Measurements from ENCODE around the gene ABCB8.

Gene ABCB8

DNA sequence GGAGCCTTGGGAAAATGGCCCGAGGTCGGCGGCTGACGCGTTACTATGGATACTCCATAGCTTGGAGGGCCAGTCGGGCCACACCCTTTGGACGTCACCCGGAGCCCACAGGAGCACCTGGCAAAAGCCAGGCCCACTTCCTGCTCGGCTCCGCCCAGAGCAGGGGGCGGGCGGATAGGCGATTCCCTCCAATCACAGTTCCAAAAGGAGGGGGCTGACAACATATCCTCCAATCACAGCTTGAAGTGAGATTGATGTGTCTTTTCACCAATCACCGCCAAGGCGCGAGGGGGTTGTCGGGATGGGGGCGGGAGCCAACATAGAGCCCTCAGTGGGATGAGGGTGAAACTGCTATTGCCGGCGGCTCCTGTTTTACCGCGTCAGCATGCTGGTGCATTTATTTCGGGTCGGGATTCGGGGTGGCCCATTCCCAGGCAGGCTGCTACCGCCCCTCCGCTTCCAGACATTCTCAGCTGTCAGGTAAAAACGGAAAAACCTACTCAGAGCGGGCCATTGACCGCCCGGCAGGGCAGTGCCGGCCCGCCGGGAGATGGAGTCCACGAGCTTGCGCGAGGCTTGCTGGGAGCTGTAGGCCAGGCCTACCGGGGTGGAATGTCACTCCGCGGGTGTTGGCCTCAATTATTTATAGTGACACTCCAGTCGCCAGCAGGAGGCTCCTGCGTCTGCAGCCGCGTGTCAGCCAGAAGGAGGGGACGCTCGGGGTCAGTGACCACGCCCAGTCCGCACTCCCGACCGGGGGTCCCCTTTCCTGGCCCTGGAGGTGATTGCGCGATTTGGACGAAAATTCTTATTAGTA lies at the start of gene ABCB8:
TSS of gene ABCB8 (plus strand) at position 320 of the 817 bp plus-strand sequence. CDS start at position 386, 66 bp downstream.
- Histone ChIP-seq H3K36me3 (replicated peaks) (peaks cover 3% of the 10 kb centered on the region; the same call in 1 of the 2 replicates), H3K4me3 (peak within 1 kb of the TSS; percentile 96), H3K27me3 (ENCODE audit: low read depth) (no peaks in the 10 kb centered on the region), H3K9me3 (no peaks in the 10 kb centered on the region), H3K4me1 (peaks cover 20% of the 10 kb centered on the region)
- in situ Hi-C loops (cut with MboI; ENCODE audit: low sequenced_read_pairs): no loop called here
- peak; percentile 97 to 99 for DNase-seq (ENCODE audit: low spot score in 2 of 2)

DNA sequence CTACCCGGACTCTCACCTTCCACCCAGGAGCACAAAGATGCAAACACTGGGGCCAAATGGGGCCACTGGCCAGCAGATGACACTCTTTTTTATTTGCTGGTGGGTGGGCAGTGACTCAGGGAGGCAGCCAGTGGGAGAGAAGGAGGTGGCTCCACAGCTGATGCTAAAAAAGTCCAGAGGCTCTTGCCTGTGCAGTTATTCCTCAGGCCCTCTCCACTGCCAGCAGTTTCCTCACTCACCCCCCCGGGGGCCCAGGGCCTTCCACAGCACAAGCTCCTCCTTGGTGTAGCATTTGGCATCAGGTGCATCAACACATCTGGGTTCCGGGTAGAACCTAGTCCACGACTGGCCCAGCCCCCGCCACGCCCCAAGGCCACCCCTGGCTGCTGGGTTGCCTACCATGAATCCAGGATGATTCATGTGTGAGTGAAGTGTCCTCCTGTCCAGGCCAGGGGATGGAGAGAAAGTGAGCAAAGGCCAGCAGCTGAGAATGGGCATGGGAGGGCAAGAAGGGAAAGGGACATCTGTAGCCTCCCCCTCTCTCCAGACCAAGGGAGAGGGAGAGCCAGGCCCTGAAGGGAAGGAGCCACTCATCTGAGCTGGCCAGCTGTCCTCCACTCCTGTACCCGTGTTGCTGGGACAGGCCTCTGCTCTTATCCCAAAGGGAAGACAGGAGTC lies 48.4 kb upstream of the ABCB8 start:
- Histone ChIP-seq H3K4me3 (no peak overlapping the region), H3K4me1 (peaks cover 29% of the 10 kb centered on the region), H3K36me3 (replicated peaks) (no peaks in the 10 kb centered on the region; the same call in none of the 2 replicates), H3K9me3 (no peaks in the 10 kb centered on the region), H3K27me3 (ENCODE audit: low read depth) (peaks cover 40% of the 10 kb centered on the region)
- DNase-seq (ENCODE audit: low spot score in 2 of 2): no peak
- in situ Hi-C loops (cut with MboI; ENCODE audit: low sequenced_read_pairs): loop anchor here (10.0 kb wide), 1 partner anchor 535 kb away; no protein-coding TSS in a partner anchor

DNA sequence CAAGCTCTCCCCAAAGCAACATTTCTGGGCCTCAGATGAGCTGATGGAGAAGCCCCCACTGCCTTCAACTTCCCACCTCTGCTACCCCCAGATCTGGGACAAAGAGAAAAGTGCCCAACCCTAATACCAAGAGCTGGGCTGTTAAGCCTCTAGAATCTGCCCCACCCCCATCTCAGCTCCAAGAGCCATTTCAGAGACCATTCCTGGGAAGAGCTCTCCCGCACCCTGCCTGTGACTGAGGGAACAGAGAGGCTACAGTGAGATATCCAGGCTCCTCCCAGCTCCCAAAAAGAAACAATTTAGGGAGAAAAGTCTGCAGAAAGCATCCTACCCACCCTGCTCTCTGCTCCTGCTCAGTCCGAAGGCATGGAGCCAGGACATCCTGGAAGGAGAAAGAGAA lies 47.6 kb upstream of the ABCB8 start:
- in situ Hi-C loops (cut with MboI; ENCODE audit: low sequenced_read_pairs): loop anchor here (10.0 kb wide), 1 partner anchor 536 kb away; no protein-coding TSS in a partner anchor
- no peaks in the 10 kb centered on the region; the same call in none of the 2 replicates for H3K36me3 ChIP-seq (replicated peaks)
- H3K9me3 ChIP-seq: no peaks in the 10 kb centered on the region
- H3K4me1 ChIP-seq: peaks cover 24% of the 10 kb centered on the region
- H3K27me3 ChIP-seq (ENCODE audit: low read depth): peaks cover 40% of the 10 kb centered on the region
- H3K4me3 ChIP-seq: no peak overlapping the region
- DNase-seq (ENCODE audit: low spot score in 2 of 2): no peak

DNA sequence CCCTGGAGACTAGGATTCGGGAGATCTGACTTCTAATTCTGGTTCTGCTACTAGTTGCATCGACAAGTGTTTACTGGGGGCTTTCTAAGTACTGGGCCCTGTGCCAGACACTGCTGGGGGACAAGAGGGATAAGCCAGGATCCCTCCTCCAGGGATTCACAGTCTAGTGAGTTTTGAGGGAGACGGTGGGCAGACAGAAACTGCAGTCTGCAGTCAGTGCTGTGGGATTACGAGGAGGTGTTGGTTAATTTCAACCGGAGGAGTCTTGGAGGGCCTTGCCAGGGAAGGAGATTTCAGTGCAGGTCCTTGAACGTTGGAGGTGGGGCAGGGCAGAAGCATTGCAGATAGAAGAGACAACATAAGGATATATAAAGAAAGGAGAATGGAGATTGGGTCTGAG lies 46.6 kb upstream of the ABCB8 start:
- H3K36me3 ChIP-seq (replicated peaks): no peaks in the 10 kb centered on the region
- H3K27me3 ChIP-seq (ENCODE audit: low read depth): peaks cover 40% of the 10 kb centered on the region
- in situ Hi-C loops (cut with MboI; ENCODE audit: low sequenced_read_pairs): loop anchor here (10.0 kb wide), 1 partner anchor 537 kb away; no protein-coding TSS in a partner anchor
- DNase-seq (ENCODE audit: low spot score in 2 of 2): no peak
- H3K4me3 ChIP-seq: no peak overlapping the region
- no peaks in the 10 kb centered on the region for H3K9me3 ChIP-seq
- peaks cover 15% of the 10 kb centered on the region for H3K4me1 ChIP-seq

DNA sequence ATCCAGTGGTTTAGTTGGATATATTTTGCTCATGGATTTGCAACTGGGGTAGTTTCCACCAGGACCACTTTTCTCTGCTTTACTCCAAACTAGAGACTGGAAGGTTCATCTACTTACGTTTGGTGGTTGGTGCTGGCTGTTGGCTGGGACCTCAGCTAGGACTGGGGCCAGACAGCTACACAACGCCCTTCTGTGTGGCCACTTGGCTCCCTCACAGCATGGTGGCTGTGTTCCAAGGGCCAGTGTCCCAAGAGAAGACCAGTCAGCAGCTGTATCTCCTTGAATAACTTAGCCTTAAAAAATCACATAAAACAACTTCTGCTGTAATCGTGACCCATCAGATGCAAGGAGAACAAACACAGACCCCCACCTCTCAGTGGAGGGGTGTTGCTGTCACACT lies 45.9 kb upstream of the ABCB8 start:
- Histone ChIP-seq H3K4me1 (peaks cover 9% of the 10 kb centered on the region), H3K9me3 (no peaks in the 10 kb centered on the region), H3K27me3 (ENCODE audit: low read depth) (peaks cover 40% of the 10 kb centered on the region), H3K4me3 (no peak overlapping the region), H3K36me3 (replicated peaks) (no peaks in the 10 kb centered on the region)
- in situ Hi-C loops (cut with MboI; ENCODE audit: low sequenced_read_pairs): loop anchor here (10.0 kb wide), 1 partner anchor 538 kb away; no protein-coding TSS in a partner anchor
- no peak for DNase-seq (ENCODE audit: low spot score in 2 of 2)

DNA sequence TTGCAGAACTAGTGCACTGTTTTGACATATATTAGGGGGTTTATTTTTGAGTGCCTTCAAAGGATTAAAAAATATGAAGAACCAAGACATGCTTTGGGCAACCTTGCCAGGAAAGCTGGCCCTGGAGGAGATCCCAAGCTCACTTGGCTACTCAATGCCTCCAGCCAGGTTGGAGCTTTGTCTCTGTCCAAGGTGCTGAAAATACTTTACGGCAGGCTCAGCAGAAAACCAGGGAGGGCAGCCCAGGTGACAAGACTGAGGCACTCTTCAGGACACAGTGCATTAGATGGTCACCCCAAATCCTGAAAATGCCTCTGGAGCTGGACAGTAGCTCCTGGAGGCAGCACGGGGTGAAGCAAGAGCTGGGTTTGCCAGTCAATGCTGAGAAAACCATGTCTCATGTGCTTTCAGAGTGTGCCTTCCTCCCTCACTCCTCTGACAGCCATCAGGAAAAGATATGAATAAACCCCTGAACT lies 44.3 kb upstream of the ABCB8 start:
- peaks cover 44% of the 10 kb centered on the region for H3K27me3 ChIP-seq (ENCODE audit: low read depth)
- H3K4me1 ChIP-seq: peaks cover 2% of the 10 kb centered on the region
- no peaks in the 10 kb centered on the region for H3K36me3 ChIP-seq (replicated peaks)
- in situ Hi-C loops (cut with MboI; ENCODE audit: low sequenced_read_pairs): loop anchor here (10.0 kb wide), 1 partner anchor 539 kb away; no protein-coding TSS in a partner anchor
- H3K9me3 ChIP-seq: no peaks in the 10 kb centered on the region
- H3K4me3 ChIP-seq: no peak overlapping the region
- peak in 1 of 2 experiments; percentile 65 for DNase-seq (ENCODE audit: low spot score in 2 of 2)

DNA sequence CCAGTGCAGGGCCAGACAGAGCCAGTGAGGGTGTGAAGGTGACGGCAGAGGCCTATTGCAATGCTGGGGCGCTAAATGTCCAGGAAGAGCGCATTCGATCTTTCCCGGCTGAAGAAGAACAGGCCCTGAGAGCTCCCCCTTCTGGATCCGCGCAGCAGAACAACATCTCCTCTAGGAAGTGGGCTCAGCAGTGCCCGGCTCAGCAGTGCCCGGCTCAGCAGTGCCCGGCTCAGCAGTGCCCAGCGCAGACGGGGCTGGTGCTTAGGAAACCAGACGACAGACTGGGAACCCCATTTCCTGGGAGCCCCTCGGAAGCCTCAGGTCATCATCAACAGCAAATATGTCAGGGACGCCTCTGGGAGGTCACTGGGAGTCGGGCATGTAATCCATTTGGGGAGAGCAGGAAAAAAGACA lies 42.1 kb upstream of the ABCB8 start:
- Histone ChIP-seq H3K27me3 (ENCODE audit: low read depth) (peaks cover 26% of the 10 kb centered on the region), H3K36me3 (replicated peaks) (no peaks in the 10 kb centered on the region), H3K4me3 (no peak overlapping the region), H3K9me3 (no peaks in the 10 kb centered on the region), H3K4me1 (no peaks in the 10 kb centered on the region)
- in situ Hi-C loops (cut with MboI; ENCODE audit: low sequenced_read_pairs): loop anchor here (5.0 to 10.0 kb wide), 3 partner anchors 84 to 541 kb away; no protein-coding TSS in a partner anchor
- peak; percentile 61 to 83 for DNase-seq (ENCODE audit: low spot score in 2 of 2)

DNA sequence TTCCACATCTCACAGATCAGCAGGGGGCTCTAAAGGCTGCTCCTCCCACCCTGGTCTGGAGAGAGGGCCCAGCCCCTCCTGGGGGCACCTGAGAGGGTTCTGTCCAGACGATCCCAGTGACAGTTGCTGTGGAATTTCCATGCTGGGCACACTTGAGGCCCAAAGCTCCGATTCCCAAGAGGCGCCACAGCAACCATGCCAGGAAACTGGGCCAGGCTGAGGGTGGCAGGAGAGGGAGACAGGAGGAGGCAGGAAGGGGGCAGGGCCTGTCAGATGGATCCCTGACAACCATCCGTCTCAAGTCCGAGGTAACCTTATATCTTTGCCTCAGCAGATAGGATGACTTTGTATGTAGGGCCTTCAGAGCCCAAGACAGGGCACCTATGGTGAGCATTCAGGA lies 41.7 kb upstream of the ABCB8 start:
- no peak overlapping the region for H3K4me3 ChIP-seq
- in situ Hi-C loops (cut with MboI; ENCODE audit: low sequenced_read_pairs): loop anchor here (5.0 to 10.0 kb wide), 3 partner anchors 84 to 542 kb away; no protein-coding TSS in a partner anchor
- H3K9me3 ChIP-seq: no peaks in the 10 kb centered on the region
- no peaks in the 10 kb centered on the region for H3K4me1 ChIP-seq
- no peak for DNase-seq (ENCODE audit: low spot score in 2 of 2)
- no peaks in the 10 kb centered on the region for H3K36me3 ChIP-seq (replicated peaks)
- peaks cover 21% of the 10 kb centered on the region for H3K27me3 ChIP-seq (ENCODE audit: low read depth)

DNA sequence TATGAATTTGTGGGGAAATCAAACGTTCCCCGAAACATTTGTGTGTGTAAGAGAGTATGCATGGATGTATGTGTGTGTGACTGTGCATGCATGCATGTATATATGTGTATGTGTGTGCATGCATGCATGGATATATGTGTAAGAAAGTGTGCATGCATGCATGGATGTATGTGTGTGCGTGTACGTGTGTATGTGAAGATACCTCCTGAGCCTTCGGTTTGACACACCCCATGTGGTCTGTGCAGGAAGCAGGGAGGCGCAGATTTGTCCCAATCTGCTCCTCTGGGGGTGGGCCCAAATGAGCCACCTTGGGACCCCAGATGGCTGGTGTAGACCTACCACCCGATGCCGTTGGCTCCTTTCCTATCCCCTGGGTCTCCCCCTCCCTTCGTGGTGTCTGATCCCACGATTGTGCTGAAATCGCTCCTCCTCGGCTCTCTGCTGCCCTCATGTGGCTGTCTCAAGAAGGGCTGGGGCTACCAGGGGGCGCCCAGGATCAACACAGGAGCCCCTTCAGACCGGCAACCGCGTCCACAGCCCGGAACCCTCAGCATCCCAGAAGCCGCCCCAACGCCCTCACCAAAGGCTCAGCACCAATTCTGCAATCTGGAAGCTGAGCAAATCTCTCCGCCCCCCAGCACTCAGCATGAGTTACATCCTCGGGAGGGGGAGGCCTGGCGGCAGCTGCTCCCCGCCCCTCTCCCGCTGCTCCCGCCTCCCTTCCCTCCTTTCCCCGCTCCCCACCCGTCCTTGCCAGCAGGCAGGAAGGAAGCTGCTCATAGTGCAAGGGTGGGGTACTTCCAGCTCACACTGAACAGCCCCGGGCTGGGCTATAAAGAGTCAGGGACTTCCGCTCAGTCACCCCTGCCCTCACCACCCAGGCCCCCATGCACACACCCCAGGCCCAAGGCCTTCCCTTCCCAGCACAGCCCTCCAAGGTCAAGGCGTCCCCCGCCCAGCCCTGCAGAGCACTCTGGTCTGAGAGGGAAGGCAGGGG lies 39.7 kb upstream of the ABCB8 start:
- Histone ChIP-seq H3K36me3 (replicated peaks) (no peaks in the 10 kb centered on the region), H3K4me1 (no peaks in the 10 kb centered on the region), H3K9me3 (no peaks in the 10 kb centered on the region), H3K4me3 (0 out of 2 replicates have a peak overlapping the region, but pooled peaks have one; percentile 7), H3K27me3 (ENCODE audit: low read depth) (peaks cover 10% of the 10 kb centered on the region)
- in situ Hi-C loops (cut with MboI; ENCODE audit: low sequenced_read_pairs): loop anchor here (5.0 to 10.0 kb wide), 3 partner anchors 86 to 544 kb away; no protein-coding TSS in a partner anchor
- peak; percentile 49 to 89 for DNase-seq (ENCODE audit: low spot score in 2 of 2)

DNA sequence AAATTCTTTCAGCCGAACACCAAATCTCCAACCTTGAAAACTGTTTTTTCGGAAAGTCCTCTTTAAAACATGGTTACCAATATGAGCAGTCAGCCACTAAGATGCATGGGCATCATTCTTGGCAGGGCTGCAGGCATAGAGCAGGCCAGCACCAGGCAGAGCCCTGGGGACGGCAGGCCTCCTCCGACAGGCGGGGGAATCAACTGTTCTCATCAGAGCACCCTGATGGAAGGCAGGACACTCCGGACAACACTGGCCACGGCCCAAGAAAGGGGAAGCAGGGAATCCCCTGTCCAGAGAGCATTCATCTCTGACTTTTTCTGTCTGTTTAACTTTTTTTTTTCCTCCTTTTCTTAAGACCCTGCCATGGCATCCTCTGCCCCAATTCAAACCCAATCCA lies 38.8 kb upstream of the ABCB8 start:
- peaks cover 4% of the 10 kb centered on the region; the same call in 1 of the 2 replicates for H3K27me3 ChIP-seq (ENCODE audit: low read depth)
- H3K36me3 ChIP-seq (replicated peaks): no peaks in the 10 kb centered on the region
- no peaks in the 10 kb centered on the region for H3K9me3 ChIP-seq
- in situ Hi-C loops (cut with MboI; ENCODE audit: low sequenced_read_pairs): loop anchor here (5.0 to 10.0 kb wide), 3 partner anchors 87 to 545 kb away; no protein-coding TSS in a partner anchor
- H3K4me3 ChIP-seq: no peak overlapping the region
- H3K4me1 ChIP-seq: no peaks in the 10 kb centered on the region
- no peak for DNase-seq (ENCODE audit: low spot score in 2 of 2)

DNA sequence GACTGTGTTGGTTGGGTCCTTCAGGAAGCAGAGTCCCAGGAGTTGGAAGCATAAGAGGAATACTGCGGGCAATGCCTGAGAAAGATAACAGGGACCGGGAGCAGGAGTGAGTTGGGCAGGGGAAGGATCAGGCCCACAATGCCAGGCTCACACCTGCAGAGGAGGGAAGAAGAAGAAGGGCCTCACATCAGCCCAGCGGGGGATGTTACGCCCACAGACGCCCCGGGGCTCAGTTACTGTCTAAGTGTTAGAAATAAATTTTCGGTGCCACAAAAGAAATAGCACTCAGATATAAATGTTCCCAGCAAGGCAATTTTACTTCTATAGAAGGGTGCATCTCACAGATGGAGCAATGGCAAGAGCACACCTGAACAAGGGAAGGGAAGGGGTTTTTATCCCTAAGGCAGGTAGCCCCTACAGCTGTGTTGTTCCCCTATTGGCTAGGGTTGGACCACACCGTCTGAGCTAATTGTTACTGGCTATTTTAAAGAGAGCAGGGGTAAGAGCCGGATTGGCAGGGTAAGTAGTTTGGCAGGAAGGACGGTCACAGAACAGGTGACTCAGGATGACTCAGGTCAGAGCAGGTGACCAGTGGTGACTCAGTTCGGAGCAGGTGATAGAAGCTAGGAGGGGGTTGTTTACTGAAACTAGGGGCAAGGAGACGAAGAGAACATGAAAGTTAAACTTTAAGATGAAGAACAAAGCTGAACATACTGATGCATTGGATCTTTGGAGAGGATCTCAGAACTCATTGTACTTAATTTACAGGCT lies 37.6 kb upstream of the ABCB8 start, which contains the start of gene NOS3:
TSS of gene NOS3 (plus strand) at position 602 of the 771 bp plus-strand sequence. CDS start 2,787 bp downstream, outside the sequence.
- peaks cover 4% of the 10 kb centered on the region; the same call in 1 of the 2 replicates for H3K27me3 ChIP-seq (ENCODE audit: low read depth)
- no peaks in the 10 kb centered on the region for H3K36me3 ChIP-seq (replicated peaks)
- no peaks in the 10 kb centered on the region for H3K4me1 ChIP-seq
- DNase-seq (ENCODE audit: low spot score in 2 of 2): no peak
- no peak within 1 kb of the TSS for H3K4me3 ChIP-seq
- H3K9me3 ChIP-seq: no peaks in the 10 kb centered on the region
- in situ Hi-C loops (cut with MboI; ENCODE audit: low sequenced_read_pairs): no loop called here

DNA sequence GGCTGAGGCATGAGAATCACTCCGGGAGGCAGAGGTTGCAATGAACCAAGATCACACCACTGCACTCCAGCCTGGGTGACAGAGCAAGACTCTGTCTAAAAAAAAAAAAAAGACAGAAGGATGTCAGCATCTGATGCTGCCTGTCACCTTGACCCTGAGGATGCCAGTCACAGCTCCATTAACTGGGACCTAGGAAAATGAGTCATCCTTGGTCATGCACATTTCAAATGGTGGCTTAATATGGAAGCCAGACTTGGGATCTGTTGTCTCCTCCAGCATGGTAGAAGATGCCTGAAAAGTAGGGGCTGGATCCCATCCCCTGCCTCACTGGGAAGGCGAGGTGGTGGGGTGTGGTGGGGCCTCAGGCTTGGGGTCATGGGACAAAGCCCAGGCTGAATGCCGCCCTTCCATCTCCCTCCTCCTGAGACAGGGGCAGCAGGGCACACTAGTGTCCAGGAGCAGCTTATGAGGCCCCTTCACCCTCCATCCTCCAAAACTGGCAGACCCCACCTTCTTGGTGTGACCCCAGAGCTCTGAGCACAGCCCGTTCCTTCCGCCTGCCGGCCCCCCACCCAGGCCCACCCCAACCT lies 36.1 kb upstream of the ABCB8 start:
- Histone ChIP-seq H3K4me3 (no peak overlapping the region), H3K4me1 (no peaks in the 10 kb centered on the region), H3K27me3 (ENCODE audit: low read depth) (peaks cover 4% of the 10 kb centered on the region; the same call in 1 of the 2 replicates), H3K36me3 (replicated peaks) (no peaks in the 10 kb centered on the region), H3K9me3 (no peaks in the 10 kb centered on the region)
- in situ Hi-C loops (cut with MboI; ENCODE audit: low sequenced_read_pairs): no loop called here
- DNase-seq (ENCODE audit: low spot score in 2 of 2): no peak
